Prostate gland (tissue), 2 donors: ENCODE data around the gene EIF3J. TPM values are rescaled to one million over a fixed set of nuclear protein-coding genes. Genes with fewer than 3 reads are reported as not detected.

ENCODE experiments used
- DNase-seq: peaks from one replicate; pipeline ENCODE4 v3.0.0-alpha.2; 2019; ENCODE audit warnings: low spot score
- H3K27ac ChIP-seq, 2 donors: fragments of 200-600 bp; sonication (generic); 2 replicates each; pipeline ENCODE4 v1.5.1; 2017 to 2019
- H3K27me3 ChIP-seq: fragments of 200-600 bp; sonication (generic); replicated peaks from 2 replicates; pipeline ENCODE4 v1.5.1; 2019; ENCODE audit not compliant: insufficient read depth
- H3K36me3 ChIP-seq, 2 donors: fragments of 200-600 bp; sonication (generic); 1 replicate in 1 of 2; 2 replicates in 1 of 2; pipeline versions ENCODE4 v1.5.1 to v1.8.1; 2017 to 2019
- H3K4me1 ChIP-seq: fragments of 200-600 bp; sonication (generic); replicated peaks from 2 replicates; pipeline ENCODE4 v1.5.1; 2019
- H3K4me3 ChIP-seq, 2 donors: fragments of 200-600 bp; sonication (generic); 2 replicates each; pipeline ENCODE4 v1.5.1; 2017 to 2019
- H3K9me3 ChIP-seq: fragments of 200-600 bp; sonication (generic); 2 replicates; pipeline ENCODE4 v1.5.1; 2017
- POLR2A ChIP-seq: fragments of 450-650 bp; IDR thresholded peaks from one replicate; pipeline ENCODE4 v1.6.1; 2016; ENCODE audit warnings: antibody characterized with exemption, mild to moderate bottlenecking
- POLR2AphosphoS5 ChIP-seq: sonication (generic); formaldehyde crosslinking; IDR thresholded peaks from one replicate; pipeline ENCODE4 v1.6.1; 2017; ENCODE audit warnings: antibody characterized with exemption
- WGBS: methylation state at CpG from one replicate; pipeline ENCODE4 v1.1.5; 2018; 5-methylcytosine and 5-hydroxymethylcytosine counted together
- intact Hi-C: fragments of 100-400 bp; cut with DNase I; formaldehyde crosslinking; loops from one replicate; pipeline ENCODE4 v1.14.2; 2022
- total RNA-seq, 2 donors: library from RNA; depleted of rRNA; stranded (reverse); fragments of >200 nt; gene quantifications; one replicate each; pipeline ENCODE4 v1.1.0, GENCODE V29; 2016
- TF ChIP-seq, protein P1 (sequence below), 4 experiments: fragments of 200-600 bp in 2 of 4; fragments of 450-650 bp in 2 of 4; sonication (generic) in 2 of 4; IDR thresholded peaks; 1 replicate in 3 of 4; 2 replicates in 1 of 4; pipeline ENCODE4 v1.5.1; 2016 to 2019; ENCODE audit warnings: antibody characterized with exemption in 4 of 4, mild to moderate bottlenecking in 2 of 4, moderate library complexity in 2 of 4

Gene EIF3J
- total RNA-seq, 2 donors from 2014 or later, result 33.1 to 51.7 TPM

DNA sequence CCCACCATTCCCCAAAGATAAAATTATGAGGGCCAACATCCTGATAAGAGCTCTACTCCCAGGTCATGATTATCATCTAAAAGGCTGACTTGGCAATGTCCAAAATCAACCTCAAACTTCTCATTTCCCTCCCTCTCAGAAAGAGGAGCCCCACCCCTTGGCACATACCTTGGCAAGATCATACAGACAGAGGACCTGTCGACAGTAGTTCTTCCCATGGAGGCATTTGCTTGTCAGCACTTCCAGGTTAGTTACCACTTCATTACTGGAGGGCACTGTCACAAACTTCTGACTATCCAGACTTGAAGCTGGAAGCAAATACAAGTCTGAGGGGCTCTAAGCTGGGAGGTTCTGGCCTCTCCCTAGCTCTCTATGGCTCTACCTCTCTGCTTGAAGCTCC lies 37.8 kb downstream of the EIF3J start:
- DNase-seq, result no peak
- H3K9me3 ChIP-seq, result no peaks in the 10 kb centered on the region
- WGBS, result 58% methylated on average over 1 of the region's 1 CpG
- TF ChIP-seq POLR2A (no peak), POLR2AphosphoS5 (no peak)
- TF ChIP-seq, protein P1, sequence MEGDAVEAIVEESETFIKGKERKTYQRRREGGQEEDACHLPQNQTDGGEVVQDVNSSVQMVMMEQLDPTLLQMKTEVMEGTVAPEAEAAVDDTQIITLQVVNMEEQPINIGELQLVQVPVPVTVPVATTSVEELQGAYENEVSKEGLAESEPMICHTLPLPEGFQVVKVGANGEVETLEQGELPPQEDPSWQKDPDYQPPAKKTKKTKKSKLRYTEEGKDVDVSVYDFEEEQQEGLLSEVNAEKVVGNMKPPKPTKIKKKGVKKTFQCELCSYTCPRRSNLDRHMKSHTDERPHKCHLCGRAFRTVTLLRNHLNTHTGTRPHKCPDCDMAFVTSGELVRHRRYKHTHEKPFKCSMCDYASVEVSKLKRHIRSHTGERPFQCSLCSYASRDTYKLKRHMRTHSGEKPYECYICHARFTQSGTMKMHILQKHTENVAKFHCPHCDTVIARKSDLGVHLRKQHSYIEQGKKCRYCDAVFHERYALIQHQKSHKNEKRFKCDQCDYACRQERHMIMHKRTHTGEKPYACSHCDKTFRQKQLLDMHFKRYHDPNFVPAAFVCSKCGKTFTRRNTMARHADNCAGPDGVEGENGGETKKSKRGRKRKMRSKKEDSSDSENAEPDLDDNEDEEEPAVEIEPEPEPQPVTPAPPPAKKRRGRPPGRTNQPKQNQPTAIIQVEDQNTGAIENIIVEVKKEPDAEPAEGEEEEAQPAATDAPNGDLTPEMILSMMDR (IDR thresholded peaks at IDR 0.05), result no peak
- intact Hi-C loops, result no loop called here
- no peaks in the 10 kb centered on the region for H3K4me1 ChIP-seq
- no peak overlapping the region for H3K27ac ChIP-seq
- no peaks in the 10 kb centered on the region for H3K36me3 ChIP-seq
- no peak overlapping the region for H3K4me3 ChIP-seq
- H3K27me3 ChIP-seq, result no peaks in the 10 kb centered on the region

DNA sequence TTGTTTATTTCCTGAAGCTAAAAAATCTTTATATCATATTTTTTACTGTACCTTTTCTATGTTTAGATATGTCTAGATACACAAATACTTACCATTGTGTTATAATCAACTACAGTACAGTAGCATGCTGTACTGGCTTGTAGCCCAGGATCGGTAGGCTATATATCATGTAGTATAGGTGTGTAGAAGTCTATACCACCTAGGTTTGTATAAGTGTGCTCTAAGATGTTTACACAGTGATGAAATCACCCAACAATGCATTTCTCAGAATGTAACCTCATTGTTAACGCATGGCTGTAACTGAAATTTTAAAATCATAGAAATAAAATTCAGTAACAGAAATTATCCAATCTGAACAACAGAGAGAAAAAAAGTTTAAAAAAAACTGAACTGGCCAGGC lies 43.2 kb downstream of the EIF3J start:
- no peak for DNase-seq
- 67% methylated on average over 2 of the region's 2 CpGs for WGBS
- intact Hi-C loops, result loop anchor here (10.0 kb wide), 1 partner anchor 155 kb away; the partner anchor contains the start of gene TRIM69
- no peaks in the 10 kb centered on the region for H3K9me3 ChIP-seq
- no peaks in the 10 kb centered on the region for H3K4me1 ChIP-seq
- no peak overlapping the region for H3K27ac ChIP-seq
- TF ChIP-seq, protein P1 (IDR thresholded peaks at IDR 0.05), result no peak
- H3K27me3 ChIP-seq, result no peaks in the 10 kb centered on the region
- peaks cover 0 to 10% of the 10 kb centered on the region in 2 donors for H3K36me3 ChIP-seq
- no peak overlapping the region for H3K4me3 ChIP-seq

DNA sequence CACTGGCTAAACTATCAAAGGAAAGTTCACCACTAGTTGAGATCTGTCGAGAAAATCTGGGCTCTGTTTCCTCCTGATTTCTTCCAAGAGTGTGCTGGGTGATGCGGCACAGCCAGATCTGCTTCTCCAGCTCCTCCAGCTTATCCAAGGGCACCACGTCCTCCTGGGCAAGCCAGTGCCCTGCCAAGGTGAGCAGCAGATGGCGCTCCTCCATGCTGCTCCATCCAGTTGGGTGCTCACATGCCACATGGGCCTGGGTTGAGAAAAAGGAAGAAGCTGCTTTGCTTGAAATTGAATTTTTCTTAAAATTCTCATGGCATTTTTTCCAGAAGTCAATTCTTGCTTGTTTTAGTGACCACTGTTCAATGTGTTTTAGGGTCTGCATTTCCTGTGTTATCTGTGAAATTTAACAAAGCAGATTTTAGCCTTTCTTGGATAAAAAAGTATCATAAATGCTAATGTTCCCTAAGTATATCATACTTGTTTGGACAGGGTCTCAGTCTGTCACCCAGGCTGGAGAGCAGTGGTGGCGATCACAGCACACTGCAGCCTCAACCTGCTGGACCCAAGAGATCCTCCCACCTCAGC lies 47.3 kb downstream of the EIF3J start:
- intact Hi-C loops, result loop anchor here (10.0 kb wide), 1 partner anchor 151 kb away; the partner anchor contains the start of gene TRIM69
- H3K9me3 ChIP-seq, result no peaks in the 10 kb centered on the region

GRCh38 chr15:44585633-44586032 lies 48.7 kb downstream of the EIF3J start:
- WGBS, result 92% methylated on average over 2 of the region's 2 CpGs
- intact Hi-C loops, result loop anchor here (10.0 kb wide), 1 partner anchor 149 kb away; the partner anchor contains the start of gene TRIM69
- DNase-seq, result no peak
- H3K4me1 ChIP-seq, result no peaks in the 10 kb centered on the region
- H3K27ac ChIP-seq, result no peak overlapping the region
- no peak overlapping the region for H3K4me3 ChIP-seq
- peaks cover 0 to 10% of the 10 kb centered on the region in 2 donors for H3K36me3 ChIP-seq
- H3K27me3 ChIP-seq, result no peaks in the 10 kb centered on the region
- TF ChIP-seq, protein P1 (IDR thresholded peaks at IDR 0.05), result no peak
- no peak for TF ChIP-seq POLR2A
- no peak for TF ChIP-seq POLR2AphosphoS5
- H3K9me3 ChIP-seq, result no peaks in the 10 kb centered on the region

More for the DNA sequence above, 47.3 kb downstream of the EIF3J start:
- TF ChIP-seq POLR2AphosphoS5, result no peak
- TF ChIP-seq, protein P1 (IDR thresholded peaks at IDR 0.05), result peak in 2 of 4 experiments; percentile 23 to 39
- no peak overlapping the region for H3K4me3 ChIP-seq
- no peak for DNase-seq
- H3K36me3 ChIP-seq, result peaks cover 0 to 10% of the 10 kb centered on the region in 2 donors
- no peaks in the 10 kb centered on the region for H3K27me3 ChIP-seq
- 82% methylated on average over 5 of the region's 5 CpGs for WGBS
- H3K27ac ChIP-seq, result no peak overlapping the region
- no peaks in the 10 kb centered on the region for H3K4me1 ChIP-seq

DNA sequence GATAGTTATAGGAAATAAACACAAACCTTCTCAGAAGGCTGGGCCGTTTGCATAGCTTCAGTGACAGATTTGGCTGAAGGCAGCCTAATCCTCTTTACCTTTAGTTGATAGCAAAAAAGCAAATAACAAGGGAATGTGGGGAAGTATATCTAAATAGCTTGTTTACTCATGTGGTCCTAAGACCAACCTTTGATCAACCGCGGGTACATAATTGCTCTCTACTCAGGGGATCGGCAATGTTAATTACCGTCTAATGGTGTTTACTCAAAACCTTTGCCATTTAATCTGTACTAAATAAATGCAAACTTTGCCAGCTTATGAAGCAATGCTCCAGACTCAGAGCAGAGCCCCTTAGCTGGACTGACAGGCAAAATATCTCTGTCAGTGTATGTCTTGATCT lies 51.6 kb downstream of the EIF3J start:
- intact Hi-C loops, result loop anchor here (10.0 kb wide), 1 partner anchor 146 kb away; the partner anchor contains the start of gene TRIM69
- 61% methylated on average over 5 of the region's 5 CpGs for WGBS
- H3K4me3 ChIP-seq, result no peak overlapping the region
- peaks cover 0 to 3% of the 10 kb centered on the region in 2 donors for H3K36me3 ChIP-seq
- H3K27me3 ChIP-seq, result no peaks in the 10 kb centered on the region
- H3K9me3 ChIP-seq, result no peaks in the 10 kb centered on the region
- TF ChIP-seq POLR2A (no peak), POLR2AphosphoS5 (no peak)
- TF ChIP-seq, protein P1 (IDR thresholded peaks at IDR 0.05), result no peak
- H3K4me1 ChIP-seq, result no peaks in the 10 kb centered on the region
- no peak overlapping the region for H3K27ac ChIP-seq
- DNase-seq, result no peak
